Activated CD4-positive, CD25-positive, alpha-beta regulatory T cell treated with anti-CD3 and anti-CD28 coated beads, Interleukin-2, amount 50 U/mL, for 24 hours (primary cell): ENCODE results near the gene PRND.
"Not testable (repeated sequence)": the region's sequence is repeated elsewhere in the genome, so short reads cannot be mapped to it uniquely, and the experiment has no call there.

Experiments
- ATAC-seq, 2 donors: fragments of 150-1000 bp; cut with Tn5 transposase; one replicate each; pipeline ENCODE4 v1.10.0; 2021; ENCODE audit warnings: mild to moderate bottlenecking in 1 of 2, moderate library complexity in 1 of 2

PRND gene

DNA sequence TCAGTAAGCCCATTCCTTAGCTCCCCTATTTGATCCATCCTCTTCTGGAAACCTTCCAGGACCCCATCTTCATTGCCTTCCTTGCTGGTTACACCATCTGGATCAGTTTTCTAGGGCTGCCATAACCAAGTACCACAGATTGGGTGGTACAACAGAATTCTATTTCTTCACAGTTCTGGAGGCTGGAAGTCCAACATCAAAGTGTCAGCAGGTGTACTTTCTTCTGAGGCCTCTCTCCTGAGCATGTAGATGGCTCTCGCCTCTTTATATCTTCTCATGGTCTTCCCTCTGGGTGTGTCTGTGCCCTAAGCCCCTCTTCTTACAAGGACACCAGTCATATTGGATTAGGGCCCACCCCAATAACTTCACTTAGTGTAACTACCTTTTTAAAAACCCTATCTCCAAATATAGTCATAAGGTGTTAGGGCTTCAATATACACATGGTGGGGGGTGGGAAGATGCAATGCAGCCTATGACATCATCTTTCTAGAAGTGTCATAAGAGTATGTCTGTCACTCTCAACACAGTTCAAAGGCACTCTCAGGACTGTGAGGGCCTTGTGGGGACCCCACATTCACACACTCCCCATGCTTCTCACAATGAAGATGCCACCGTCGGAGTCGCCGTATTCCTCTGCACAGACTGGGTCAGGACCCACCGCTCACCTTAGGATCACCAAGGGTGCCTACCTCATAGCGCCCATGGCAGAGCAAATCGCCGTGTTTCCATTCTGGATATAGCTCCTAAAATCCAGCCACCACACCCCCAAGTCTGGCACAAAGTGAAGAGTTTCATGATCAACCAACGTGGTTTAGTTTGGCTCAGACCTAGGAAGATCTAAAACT, 12.2 kb upstream of the PRND start:
- ATAC-seq: no peak

DNA sequence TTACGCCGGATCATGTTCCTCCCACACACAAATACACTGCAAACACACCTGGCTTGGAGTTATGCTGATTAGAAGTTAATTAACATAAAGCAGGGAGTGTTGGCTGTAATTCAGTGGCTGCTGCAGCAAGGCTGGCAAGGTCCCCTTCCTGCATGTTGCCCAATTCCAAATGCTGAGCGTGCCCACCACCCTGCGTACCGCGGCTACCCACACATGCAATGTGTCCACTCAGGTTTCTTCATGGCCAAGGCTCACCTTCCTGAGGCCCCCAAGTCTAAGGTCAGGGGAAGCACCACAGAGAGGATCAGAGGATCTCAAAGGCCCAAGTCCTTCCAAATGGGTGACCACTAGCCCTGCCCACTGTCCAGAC, 11.6 kb upstream of the PRND start:
- ATAC-seq: no peak

DNA sequence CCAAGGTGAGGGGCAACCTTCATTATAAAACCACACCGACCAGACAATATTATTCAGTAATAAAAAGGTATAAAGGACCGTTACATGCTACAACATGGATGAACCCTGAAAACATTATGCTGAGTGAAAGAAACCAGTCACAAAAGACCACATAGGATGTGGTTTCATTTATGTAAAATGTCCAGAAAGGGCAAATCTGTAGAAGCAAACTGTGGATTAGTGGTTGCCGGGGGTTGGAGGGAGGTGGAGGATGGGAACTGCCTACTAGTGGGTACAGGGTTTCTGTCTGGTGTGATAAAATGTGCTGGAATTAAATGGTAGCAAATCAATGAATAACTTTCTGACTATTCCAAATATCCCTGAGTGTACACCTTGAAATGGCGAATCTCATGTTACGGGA, 10.2 kb upstream of the PRND start:
- ATAC-seq: no peak

DNA sequence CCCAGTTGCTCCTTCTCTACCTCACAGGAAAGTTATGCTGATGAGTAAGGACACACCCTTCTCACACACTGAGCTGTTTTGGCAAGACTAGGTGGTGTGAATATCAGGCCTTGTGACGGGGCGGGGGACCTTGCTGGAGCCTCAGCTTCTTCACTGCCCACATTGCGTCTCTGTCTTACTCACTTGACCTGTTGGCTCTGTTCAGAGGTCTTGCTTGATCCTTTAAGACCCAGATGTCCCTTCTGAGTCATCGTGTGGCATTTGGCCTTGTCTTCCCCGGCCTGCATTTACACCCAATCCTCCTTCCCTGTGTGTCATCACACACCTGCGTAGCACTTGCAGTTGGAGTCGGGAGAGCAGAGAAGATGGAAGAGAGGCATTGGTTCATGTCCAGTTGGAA, 8.3 kb upstream of the PRND start:
- no peak for ATAC-seq

DNA sequence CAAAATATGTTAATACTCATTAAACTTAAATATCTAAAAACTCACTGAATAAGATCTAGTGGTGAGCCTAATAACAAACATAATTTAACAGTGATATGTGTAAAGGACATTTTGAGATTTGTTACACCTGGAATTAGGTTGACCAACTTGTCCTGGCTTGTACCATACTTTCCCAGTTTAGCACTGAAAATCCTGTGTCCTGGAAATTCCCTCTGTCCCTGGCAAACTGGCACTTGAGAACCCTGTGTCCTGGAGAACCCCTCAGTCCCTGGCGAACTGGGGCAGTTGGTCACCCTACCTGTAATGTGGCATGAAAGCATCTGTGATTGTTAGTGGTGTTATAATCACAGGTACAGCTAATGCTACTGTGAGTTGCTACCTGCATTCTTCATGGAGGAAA, 6.9 kb upstream of the PRND start:
- ATAC-seq: no peak

DNA sequence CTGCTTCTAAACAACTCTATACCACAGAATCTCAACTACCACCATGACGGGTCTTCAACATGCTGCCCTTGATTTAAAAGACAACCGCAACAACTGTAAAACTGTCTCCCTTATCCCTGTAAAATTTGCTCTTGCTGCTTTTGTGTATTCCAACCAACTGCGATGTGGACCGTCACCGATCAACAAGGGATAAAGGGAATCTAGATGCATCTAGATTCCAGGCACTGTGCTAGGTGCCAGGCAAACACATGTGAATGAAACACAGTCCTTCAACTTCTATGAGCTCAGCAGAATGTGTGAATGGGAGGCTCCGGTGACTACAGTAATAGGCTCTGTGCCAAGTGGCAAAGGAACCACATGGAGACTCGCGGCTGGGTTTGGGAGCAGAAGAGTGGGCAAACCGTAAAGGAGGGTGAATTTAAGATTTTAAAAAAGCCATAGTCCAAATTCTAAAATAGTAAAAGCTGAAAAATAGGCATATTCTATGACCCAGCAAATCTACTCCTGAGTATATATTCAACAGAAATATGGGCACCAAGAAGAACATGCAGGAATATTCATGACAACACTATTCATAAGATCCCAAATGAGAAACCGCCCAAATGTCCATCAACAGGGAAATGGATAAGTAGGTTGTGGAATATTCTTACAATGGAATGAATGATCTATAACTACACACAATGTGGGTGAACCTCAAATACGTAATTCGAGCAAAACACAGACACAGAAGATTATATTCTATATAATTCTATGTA, 3.7 kb upstream of the PRND start:
- ATAC-seq: no peak

DNA sequence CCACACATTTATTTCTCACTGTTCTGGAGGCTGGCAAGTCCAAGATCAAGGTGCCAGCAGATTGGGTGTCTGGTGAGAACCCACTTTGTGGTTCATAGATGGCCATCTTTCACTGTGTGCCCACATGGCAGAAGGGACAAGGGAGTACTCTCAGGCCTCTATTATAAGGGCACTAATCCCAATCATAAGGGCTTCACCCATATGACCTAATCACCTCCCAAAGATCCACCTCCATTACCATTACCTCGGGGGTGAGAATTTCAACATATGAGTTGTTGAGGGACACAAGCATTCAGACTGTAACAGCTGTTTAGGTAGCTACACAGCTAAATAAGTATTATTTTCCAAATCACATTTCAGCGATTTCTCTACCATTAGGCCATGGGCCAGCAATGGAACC, 2.5 kb upstream of the PRND start:
- no peak for ATAC-seq

DNA sequence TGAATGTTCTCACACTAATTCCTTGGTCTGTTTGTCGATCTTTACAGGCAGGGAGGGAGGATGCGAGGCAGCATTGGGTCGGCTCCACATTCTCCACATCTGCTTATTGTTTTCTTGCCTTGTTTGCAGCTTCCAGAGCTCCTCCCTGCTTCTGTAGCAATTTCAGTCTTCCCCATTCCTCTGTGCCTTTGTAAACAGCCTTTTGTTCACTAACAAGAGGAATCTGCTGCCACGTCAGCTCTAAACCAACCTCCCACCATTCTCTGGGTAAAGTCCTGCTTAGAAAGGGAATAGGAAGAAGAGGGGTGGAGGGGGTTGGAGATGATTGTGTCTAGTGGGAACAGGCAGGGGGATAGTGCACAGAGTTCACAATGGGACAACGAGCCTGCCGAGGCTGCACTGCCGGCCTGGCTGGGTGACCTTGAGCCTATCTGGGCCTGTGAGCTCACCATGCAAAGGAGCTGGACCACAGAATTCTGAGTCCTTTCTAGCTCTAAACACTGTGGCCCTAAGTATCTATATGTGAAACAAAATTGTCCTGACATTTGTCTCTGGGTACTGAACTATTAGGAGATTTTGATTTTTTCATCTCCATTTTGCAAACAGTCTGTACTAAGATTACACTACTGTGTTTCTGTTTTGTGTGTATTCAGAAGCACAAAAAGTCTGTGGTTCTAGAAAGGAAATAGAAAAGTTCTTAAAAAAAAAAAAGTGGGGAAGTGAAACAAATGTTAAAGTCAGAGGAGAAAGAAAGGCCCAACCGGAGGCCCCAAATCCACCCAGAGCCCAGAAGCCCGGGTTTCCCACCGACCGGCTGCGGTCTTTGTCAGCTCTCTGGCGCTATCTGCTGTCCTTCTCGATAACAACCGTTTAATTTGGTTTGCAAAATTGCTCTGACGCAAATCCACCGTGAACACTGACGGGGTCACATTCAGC, 1.4 kb upstream of the PRND start:
- peak; percentile 74 to 82 for ATAC-seq

DNA sequence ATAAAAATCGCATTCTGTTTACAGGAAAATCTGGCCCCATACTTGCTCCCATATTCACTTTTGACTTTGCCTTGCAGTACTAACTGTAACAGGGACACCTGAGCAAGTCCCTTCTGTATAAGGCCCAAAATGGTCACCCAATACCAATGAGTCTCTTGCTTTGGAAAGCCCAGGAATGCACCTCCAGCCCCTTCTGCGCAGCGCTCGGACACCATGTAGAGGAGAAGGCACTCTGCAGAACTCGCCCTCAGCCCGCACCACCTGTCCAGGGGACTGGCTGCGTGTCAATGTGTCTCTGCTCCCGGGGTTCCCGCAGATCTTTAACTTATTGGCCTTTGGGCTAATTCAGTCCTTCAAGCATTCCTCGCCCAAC, 746 bp upstream of the PRND start:
- peak in 1 of 2 donors; percentile 4 for ATAC-seq

DNA sequence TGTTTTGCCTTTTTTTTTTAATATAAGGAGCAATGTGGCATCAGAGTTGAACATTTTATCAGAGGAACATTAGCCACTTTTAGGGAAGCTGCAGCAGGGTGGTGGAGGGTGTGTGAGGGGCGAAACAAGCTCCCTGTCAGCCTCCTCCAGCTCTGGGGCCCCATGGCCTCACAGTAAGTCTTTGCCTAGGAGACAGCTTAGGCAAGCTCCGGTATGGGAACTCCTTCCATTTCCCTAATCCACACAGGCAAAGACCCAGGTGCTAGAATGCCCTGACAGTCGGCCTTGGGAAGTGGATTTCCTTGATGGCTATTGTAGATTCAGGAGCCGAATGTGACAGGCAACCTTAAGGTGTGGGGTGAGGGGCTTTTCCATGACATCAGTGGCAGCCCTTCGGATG, 862 bp downstream of the PRND start:
- ATAC-seq: no peak

DNA sequence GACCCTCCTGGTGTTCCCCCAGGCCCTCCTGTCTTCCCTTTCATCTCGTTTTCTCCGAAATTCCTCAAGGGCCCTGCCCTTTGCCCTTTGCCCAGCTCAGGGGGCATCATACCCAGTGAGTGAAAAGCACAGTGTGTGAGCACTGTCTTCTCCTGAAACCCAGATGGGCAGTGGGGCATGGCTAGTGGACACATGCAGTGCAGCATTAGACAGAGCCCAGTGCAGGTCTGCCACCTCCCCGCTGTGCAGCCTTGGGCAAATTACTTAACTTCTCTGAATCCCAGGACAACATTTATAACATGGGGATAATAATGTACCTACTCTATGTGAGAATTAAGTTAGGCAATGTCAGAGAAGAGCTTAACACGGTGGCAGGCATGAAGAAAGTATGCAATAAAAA, 1.3 kb downstream of the PRND start:
- ATAC-seq: no peak

DNA sequence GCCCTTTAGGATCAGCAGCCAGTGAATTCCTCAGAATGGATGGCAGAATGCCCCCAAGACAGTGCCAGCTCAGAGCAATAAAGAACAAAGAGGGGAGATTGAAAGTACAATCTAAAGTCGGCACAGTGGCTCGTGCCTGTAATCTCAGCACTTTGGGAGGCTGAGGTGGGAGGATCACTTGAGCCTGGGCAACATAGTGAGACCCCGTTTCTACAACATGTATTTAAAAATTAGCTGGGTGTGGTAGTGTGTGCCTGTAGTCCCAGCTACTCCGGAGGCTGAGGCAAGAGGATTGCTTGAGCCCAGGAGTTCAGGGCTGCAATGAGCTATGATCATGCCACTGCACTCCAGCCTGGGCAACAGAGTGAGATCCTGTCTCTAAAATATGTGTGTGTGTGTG, 1.8 kb downstream of the PRND start:
- ATAC-seq: not testable (repeated sequence)

DNA sequence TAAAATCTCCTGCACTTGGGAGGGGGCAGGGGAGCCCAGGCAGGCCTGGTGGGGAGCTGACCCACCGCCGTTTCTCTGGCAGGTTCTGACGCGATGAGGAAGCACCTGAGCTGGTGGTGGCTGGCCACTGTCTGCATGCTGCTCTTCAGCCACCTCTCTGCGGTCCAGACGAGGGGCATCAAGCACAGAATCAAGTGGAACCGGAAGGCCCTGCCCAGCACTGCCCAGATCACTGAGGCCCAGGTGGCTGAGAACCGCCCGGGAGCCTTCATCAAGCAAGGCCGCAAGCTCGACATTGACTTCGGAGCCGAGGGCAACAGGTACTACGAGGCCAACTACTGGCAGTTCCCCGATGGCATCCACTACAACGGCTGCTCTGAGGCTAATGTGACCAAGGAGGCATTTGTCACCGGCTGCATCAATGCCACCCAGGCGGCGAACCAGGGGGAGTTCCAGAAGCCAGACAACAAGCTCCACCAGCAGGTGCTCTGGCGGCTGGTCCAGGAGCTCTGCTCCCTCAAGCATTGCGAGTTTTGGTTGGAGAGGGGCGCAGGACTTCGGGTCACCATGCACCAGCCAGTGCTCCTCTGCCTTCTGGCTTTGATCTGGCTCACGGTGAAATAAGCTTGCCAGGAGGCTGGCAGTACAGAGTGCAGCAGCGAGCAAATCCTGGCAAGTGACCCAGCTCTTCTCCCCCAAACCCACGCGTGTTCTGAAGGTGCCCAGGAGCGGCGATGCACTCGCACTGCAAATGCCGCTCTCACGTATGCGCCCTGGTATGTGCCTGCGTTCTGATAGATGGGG, 3.0 kb downstream of the PRND start:
- ATAC-seq: no peak

DNA sequence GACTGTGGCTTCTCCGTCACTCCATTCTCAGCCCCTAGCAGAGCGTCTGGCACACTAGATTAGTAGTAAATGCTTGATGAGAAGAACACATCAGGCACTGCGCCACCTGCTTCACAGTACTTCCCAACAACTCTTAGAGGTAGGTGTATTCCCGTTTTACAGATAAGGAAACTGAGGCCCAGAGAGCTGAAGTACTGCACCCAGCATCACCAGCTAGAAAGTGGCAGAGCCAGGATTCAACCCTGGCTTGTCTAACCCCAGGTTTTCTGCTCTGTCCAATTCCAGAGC, 3.5 kb downstream of the PRND start:
- no peak for ATAC-seq

DNA sequence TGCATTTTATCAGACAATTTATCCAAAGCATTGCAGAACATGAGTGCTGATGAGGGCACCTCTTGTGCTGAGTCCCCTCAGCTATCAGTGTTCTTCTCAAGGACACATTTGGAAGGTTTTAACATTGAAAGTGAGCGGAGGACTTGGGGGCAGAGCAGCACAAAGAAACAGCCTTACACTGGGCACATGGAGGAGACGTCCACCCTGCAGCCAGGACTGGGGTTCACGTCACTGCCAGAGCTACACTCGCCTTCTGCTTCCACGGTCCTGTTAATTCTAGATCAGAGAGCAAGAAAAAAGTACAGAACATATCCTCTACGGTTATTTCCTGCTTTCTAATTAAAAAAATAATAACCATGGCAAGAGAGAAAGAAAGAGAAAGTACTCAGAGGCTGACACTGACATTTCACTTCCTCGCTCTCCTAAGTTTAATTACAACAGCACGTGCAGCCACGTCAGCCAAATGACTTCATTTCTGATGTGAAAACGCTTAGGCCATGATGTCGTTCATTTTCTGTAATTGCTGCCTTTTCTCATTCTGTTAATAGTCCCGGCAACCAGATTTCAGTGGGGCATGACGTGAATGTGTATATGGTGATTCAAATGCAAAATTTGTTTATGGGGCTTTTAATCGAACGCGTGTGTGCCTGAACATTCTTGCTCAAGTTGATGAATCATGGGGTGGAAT, 5.1 kb downstream of the PRND start:
- ATAC-seq: peak; percentile 83 to 86

DNA sequence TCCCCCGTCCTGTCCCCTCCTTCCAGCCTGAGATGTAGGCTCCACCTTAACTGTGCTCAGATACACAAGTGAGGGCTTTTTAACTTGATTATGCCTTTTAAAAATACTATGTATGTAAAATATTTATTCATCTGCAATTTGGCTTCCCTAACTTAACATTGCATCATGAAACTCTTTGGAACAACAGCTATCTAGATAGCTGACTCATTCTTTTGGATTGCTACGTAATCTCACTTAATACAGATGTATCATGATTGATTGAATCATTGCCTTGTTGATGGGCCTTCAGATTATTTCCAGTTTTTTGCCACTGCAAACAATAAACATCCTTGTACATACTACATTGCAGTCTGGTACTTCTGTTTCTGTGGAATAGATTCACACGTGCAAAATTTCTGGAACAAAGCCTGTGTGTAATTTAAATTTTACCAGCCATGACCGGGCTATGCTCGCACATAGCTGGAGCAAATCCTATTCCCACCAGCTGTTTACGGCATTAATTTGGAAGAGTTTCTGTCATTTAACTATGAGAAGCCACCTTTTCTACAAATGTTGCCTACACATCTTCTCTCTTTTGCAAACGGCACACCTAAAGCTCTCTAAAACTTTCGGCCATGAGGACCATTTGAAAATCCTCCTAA, 6.5 kb downstream of the PRND start:
- ATAC-seq: no peak

DNA sequence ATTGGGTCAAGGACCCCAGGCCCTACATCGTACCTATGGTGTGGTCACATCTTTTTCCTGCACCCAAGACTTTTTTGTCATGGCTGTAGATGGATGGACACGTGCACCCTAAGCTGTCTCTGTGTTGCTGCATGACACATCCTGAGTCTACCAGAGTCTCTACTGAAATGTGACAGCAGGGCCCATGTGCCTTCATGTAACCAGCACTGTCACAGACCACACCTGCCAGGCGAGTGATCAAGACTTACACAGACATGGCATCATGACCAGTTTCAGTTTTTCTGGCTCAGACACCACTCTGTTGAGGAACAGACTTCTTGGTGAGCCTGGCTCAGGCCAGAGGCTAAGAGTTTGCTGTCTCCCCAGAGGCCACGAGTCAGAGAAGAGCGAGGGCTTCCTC, 7.6 kb downstream of the PRND start:
- peak; percentile 42 to 52 for ATAC-seq

DNA sequence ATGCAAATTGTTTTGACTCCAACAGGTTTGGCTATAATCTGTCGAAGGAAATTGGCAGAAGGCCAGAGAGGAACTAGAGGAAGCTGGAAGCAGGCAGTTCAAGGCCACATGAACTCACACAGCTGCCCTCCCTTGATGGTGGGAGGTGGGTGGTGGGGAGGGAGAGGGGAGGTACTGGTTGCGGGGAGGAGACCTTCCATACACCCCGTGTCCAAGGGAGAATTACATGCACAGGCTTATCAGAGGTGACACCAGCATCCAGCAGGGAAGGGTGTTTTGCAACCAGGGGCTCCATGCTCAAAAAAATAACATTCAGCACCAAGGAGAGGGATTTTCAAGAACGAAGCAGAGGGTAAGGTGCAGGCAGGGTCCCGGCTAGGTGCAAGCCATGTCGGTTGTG, 9.1 kb downstream of the PRND start:
- no peak for ATAC-seq

DNA sequence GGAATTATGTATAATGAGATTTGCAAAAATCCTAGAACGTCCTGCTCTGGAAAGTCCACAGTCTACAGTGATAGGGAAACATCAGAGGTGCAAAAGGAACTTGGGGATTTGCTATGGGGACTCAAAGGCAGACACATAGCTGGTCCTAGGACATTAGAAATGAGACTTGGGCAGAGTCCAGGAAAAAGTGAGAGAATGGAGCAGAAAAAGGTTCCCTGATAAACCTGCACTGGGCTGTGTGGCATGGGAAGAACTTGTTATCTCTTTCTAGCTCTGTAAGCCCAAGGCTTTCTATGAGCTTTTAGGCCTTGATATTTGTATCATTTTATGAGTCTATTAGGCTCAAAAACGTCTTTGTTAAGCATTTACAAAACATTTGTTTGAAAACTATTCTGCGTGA, 15.2 kb downstream of the PRND start:
- no peak for ATAC-seq

DNA sequence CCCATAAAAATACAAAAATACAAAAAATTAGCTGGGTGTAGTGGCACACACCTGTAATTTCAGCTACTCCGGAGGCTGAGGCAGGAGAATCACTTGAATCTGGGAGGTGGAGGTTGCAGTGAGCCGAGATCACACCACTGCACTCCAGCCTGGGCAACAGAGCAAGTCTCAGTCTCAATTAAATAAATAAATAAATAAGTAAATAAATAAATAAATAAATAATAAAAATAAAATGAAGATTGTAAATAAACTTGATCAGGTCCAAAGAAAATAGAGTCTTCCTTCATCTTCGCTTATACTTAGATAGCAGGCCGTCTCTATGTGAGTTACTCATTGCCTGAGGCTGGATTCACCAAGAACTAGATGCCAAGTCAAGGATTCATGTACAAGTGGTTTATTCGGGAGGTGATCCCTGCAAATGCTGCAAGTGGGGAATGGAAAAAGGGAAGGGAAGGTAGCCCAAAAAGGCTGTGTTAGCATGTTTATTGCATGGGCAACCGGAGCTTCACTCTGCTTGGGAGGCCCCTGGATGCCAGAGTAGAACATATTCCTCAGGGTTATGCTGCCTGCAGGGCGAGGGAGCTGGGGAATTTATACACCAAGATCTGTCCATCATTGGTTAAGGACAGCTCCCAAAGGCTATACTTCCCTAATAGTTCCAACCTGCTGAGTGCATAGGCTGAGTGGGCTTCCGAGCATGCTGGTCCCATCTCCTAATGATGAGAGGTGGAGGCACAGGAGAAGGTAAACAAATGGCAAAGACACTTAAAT, 16.3 kb downstream of the PRND start:
- no peak for ATAC-seq
